Effector memory CD4-positive, alpha-beta T cell (primary cell): ENCODE data around the gene GADD45A.
"Not testable (repeated sequence)": the region's sequence is repeated elsewhere in the genome, so short reads cannot be mapped to it uniquely, and the experiment has no call there.

Experiments
- DNase-seq, 3 donors: peaks; one replicate each; pipeline ENCODE4 v3.0.0-alpha.2; 2020
- H3K27ac ChIP-seq: 2 replicates; pipeline ENCODE4 v1.7.0; 2013; ENCODE audit warnings: mild to moderate bottlenecking, low read length, moderate library complexity; ENCODE audit not compliant: insufficient read depth, poor library complexity, severe bottlenecking
- H3K27me3 ChIP-seq: replicated peaks from 2 replicates; pipeline ENCODE4 v1.7.0; 2013; ENCODE audit warnings: mild to moderate bottlenecking, low read length; ENCODE audit not compliant: insufficient read depth, control insufficient read depth, poor library complexity, severe bottlenecking
- H3K36me3 ChIP-seq: 2 replicates; pipeline ENCODE4 v1.7.0; 2013; ENCODE audit warnings: mild to moderate bottlenecking, low read length, moderate library complexity; ENCODE audit not compliant: control insufficient read depth, insufficient read depth
- H3K4me1 ChIP-seq: 2 replicates; pipeline ENCODE4 v1.7.0; 2013; ENCODE audit warnings: low read length, mild to moderate bottlenecking; ENCODE audit not compliant: control insufficient read depth, insufficient read depth, poor library complexity, severe bottlenecking
- H3K4me3 ChIP-seq: 2 replicates; pipeline ENCODE4 v1.7.0; 2013; ENCODE audit warnings: low read length, low read depth, mild to moderate bottlenecking; ENCODE audit not compliant: insufficient read depth, poor library complexity, severe bottlenecking
- H3K9me3 ChIP-seq: 2 replicates; pipeline ENCODE4 v1.7.0; 2013; ENCODE audit warnings: mild to moderate bottlenecking, low read length, moderate library complexity; ENCODE audit not compliant: control insufficient read depth

GADD45A gene

DNA sequence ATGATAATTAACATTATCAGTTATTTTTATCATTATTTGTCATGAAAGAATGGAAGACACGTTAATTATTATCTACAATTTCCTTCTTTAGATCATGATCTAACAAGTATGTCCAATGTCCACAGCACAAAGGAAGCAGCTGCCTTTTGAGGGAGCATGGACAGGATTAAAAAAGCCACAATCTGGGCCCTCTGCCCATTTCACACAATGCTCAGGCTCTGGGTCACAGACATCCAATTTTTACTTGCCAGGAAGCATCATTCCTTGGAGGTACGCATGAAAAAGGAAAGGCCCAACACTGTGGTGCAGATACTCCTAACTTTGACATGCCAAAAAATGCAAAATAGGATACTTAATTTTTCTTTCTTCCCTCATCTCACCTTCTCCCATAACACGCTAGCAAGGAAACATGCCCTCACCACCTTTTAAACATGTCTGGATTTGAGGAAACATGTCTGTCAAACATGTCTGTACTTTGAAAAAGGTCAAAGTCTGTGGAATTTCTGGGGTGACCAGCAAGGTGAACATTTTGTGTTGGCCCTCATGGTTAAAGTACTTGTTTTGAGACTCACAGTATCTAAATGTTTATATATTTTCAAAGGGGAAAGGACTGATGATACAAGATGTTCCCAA is 40.0 kb downstream of the GADD45A start:
- Histone ChIP-seq H3K27ac (no peak overlapping the region), H3K9me3 (no peaks in the 10 kb centered on the region), H3K4me3 (no peak overlapping the region), H3K27me3 (no peaks in the 10 kb centered on the region), H3K36me3 (no peaks in the 10 kb centered on the region), H3K4me1 (no peaks in the 10 kb centered on the region)
- DNase-seq = no peak

DNA sequence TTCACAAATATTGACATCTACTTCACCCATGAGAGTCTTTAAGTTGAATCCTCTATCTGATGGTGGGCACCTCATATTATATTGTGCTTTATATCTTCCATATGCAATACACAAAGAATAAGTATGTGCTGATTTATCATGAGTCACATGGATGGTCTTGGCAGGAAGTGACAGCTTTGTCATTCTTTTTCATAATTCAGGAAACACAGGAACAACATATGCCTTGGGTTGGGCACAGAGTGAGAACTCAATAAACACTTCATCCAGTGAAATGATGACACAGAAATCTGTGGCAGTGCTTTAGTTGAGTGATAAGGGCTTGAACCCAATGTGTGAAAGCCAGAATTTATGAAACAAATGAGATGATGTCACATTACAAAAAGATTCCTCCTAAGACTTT is 41.2 kb downstream of the GADD45A start:
- Histone ChIP-seq H3K4me1 (no peaks in the 10 kb centered on the region), H3K9me3 (no peaks in the 10 kb centered on the region), H3K36me3 (no peaks in the 10 kb centered on the region), H3K27ac (no peak overlapping the region), H3K27me3 (no peaks in the 10 kb centered on the region), H3K4me3 (no peak overlapping the region)
- no peak for DNase-seq

DNA sequence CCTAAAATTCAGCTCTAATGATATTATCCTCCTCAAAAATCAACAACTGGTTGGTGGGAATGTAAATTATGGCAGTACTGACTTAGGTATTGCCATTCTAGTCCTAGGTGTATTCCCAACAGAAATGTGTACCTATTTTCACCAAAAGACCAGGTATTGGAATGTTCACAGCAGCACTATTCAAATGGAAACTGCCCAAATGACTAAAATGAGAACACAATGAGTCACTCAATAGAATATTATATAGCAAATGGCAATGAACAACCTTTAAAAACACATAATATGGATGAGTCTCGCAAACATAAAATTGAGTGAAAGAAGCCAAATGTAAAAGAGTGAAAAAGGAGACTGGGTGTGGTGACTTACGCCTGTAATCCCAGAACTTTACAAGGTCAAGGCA is 44.9 kb downstream of the GADD45A start:
- no peaks in the 10 kb centered on the region for H3K9me3 ChIP-seq
- H3K36me3 ChIP-seq = no peaks in the 10 kb centered on the region
- no peaks in the 10 kb centered on the region for H3K4me1 ChIP-seq
- no peaks in the 10 kb centered on the region for H3K27me3 ChIP-seq
- H3K4me3 ChIP-seq = no peak overlapping the region
- no peak overlapping the region for H3K27ac ChIP-seq
- no peak for DNase-seq

- H3K36me3 ChIP-seq, H3K27me3 ChIP-seq, H3K9me3 ChIP-seq, DNase-seq, H3K4me1 ChIP-seq, H3K4me3 ChIP-seq, H3K27ac ChIP-seq: not testable (repeated sequence)
Measured at GRCh38 chr1:67730312-67730711, 45.3 kb downstream of the GADD45A start.

GRCh38 chr1:67731322-67731721 is 46.3 kb downstream of the GADD45A start:
- peaks cover 4% of the 10 kb centered on the region for H3K4me1 ChIP-seq
- H3K27ac ChIP-seq = no peak overlapping the region
- no peak for DNase-seq
- no peaks in the 10 kb centered on the region for H3K27me3 ChIP-seq
- no peak overlapping the region for H3K4me3 ChIP-seq
- no peaks in the 10 kb centered on the region for H3K9me3 ChIP-seq
- H3K36me3 ChIP-seq = no peaks in the 10 kb centered on the region

GRCh38 chr1:67732750-67733151 is 47.8 kb downstream of the GADD45A start:
- Histone ChIP-seq H3K36me3 (no peaks in the 10 kb centered on the region), H3K4me1 (peaks cover 8% of the 10 kb centered on the region), H3K27me3 (no peaks in the 10 kb centered on the region), H3K9me3 (no peaks in the 10 kb centered on the region), H3K4me3 (no peak overlapping the region), H3K27ac (no peak overlapping the region)
- no peak for DNase-seq

GRCh38 chr1:67733681-67734322 is 48.8 kb downstream of the GADD45A start:
- H3K36me3 ChIP-seq = no peaks in the 10 kb centered on the region
- peaks cover 8% of the 10 kb centered on the region for H3K4me1 ChIP-seq
- no peak overlapping the region for H3K4me3 ChIP-seq
- no peak for DNase-seq
- H3K27ac ChIP-seq = no peak overlapping the region
- no peaks in the 10 kb centered on the region for H3K27me3 ChIP-seq
- H3K9me3 ChIP-seq = no peaks in the 10 kb centered on the region

- H3K4me3 ChIP-seq = no peak overlapping the region
- H3K27me3 ChIP-seq = no peaks in the 10 kb centered on the region
- no peak for DNase-seq
- no peaks in the 10 kb centered on the region for H3K9me3 ChIP-seq
- H3K36me3 ChIP-seq = no peaks in the 10 kb centered on the region
- no peak overlapping the region for H3K27ac ChIP-seq
- peaks cover 8% of the 10 kb centered on the region for H3K4me1 ChIP-seq
Measured at GRCh38 chr1:67734323-67734690, 49.3 kb downstream of the GADD45A start.

- no peaks in the 10 kb centered on the region for H3K27me3 ChIP-seq
- no peaks in the 10 kb centered on the region for H3K9me3 ChIP-seq
- H3K4me1 ChIP-seq = peaks cover 8% of the 10 kb centered on the region
- H3K36me3 ChIP-seq = no peaks in the 10 kb centered on the region
- DNase-seq = no peak
- no peak overlapping the region for H3K27ac ChIP-seq
- H3K4me3 ChIP-seq = no peak overlapping the region
Measured at GRCh38 chr1:67735206-67735605, 50.2 kb downstream of the GADD45A start.

DNA sequence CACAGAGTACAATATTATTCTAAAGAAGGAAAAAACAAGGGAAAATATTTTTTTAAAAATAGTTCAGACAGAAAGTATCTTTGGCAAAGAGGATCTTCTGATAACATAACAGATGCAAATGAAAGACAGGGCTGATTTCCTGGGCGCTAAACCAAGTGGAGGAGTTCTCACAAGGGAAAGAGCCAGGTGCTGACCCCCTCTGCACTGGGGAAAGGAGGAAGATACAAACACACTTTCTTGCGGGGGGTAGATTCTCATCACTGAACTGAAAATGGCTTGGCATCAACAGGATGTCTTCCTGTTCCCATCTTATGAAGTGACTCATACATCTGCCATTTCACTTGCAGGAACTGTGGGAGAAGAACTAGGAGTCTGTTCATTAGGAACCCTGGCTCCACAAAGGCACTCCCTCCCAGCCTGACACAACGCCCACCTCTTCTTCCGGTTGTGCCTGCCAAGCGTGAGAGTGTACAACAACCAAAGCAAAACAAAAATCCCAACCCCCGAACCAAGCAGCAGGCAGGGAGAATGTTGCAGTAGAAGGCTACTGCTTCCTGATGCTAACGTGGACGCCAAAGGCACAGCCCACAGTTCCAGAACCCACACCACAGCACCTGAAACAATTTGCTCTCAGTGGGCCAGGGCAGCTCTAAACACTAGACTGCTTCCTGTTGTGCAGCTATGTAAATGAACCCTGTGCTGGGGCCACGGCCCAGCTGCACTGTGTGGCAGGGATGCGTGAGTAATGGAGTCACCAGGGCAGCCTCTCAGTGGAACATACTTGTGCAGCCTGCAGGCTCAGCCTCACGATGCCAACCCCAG is 51.0 kb downstream of the GADD45A start:
- Histone ChIP-seq H3K4me3 (peak overlapping the region; percentile 35), H3K9me3 (no peaks in the 10 kb centered on the region), H3K4me1 (peaks cover 8% of the 10 kb centered on the region), H3K36me3 (no peaks in the 10 kb centered on the region), H3K27me3 (peaks cover under 1% of the 10 kb centered on the region), H3K27ac (no peak overlapping the region)
- peak in 1 of 3 donors; percentile 8 for DNase-seq
